ENCODE measurements around the gene GET3.
"Not testable (repeated sequence)": the region's sequence is repeated elsewhere in the genome, so short reads cannot be mapped to it uniquely, and the experiment has no call there.

Gene GET3

GRCh38 chr19:12712077-12712476 is 25.2 kb upstream of the GET3 start:
- peak in 22 of 42 donors; percentile 15 to 58 (median 33) for DNase-seq
- intact Hi-C loops (cut with DNase I): not testable (repeated sequence)

- DNase-seq; intact Hi-C loops (cut with DNase I): not testable (repeated sequence)
Observed at GRCh38 chr19:12713304-12713703, 24.0 kb upstream of the GET3 start.

- no peak for DNase-seq
- intact Hi-C loops (cut with DNase I): no loop called here
Observed at GRCh38 chr19:12715102-12715501, 22.2 kb upstream of the GET3 start.

GRCh38 chr19:12715929-12716328 is 21.4 kb upstream of the GET3 start:
- no peak for DNase-seq
- intact Hi-C loops (cut with DNase I): no loop called here

- DNase-seq: no peak
- intact Hi-C loops (cut with DNase I): no loop called here
Observed at GRCh38 chr19:12720296-12720695, 17.0 kb upstream of the GET3 start.

- peak in 25 of 42 donors; percentile 8 to 57 (median 30) for DNase-seq
Observed at GRCh38 chr19:12720851-12721655, 16.2 kb upstream of the GET3 start.

GRCh38 chr19:12721656-12722565 is 15.4 kb upstream of the GET3 start:
- DNase-seq: peak in 38 of 42 donors; percentile 19 to 74 (median 52)
- intact Hi-C loops (cut with DNase I): no loop called here

More at GRCh38 chr19:12720851-12721655, 16.2 kb upstream of the GET3 start:
- intact Hi-C loops (cut with DNase I): no loop called here

- DNase-seq: peak; percentile 94 to 100 (median 98)
- intact Hi-C loops (cut with DNase I): loop anchor here (1.0 kb wide), 1 partner anchor 12 kb away; the partner anchor contains the start of gene TRIR
Observed at GRCh38 chr19:12722566-12723380, 14.5 kb upstream of the GET3 start.

GRCh38 chr19:12723381-12723640 is 14.0 kb upstream of the GET3 start:
- intact Hi-C loops (cut with DNase I): loop anchor here (1.0 kb wide), 1 partner anchor 11 kb away; the partner anchor contains the start of gene TRIR
- DNase-seq: no peak

GRCh38 chr19:12723641-12724426 is 13.5 kb upstream of the GET3 start, which contains the start of gene TNPO2:
TSS of gene TNPO2 (minus strand) at chr19:12723932. CDS start at chr19:12720977, 2,955 bp downstream.
- peak; percentile 47 to 88 (median 71) for DNase-seq
- intact Hi-C loops (cut with DNase I): loop anchor here (1.0 kb wide), 1 partner anchor 10 kb away; the partner anchor contains the start of gene TRIR

- intact Hi-C loops (cut with DNase I); DNase-seq: not testable (repeated sequence)
Observed at GRCh38 chr19:12725612-12726011, 11.7 kb upstream of the GET3 start.

- intact Hi-C loops (cut with DNase I): no loop called here
- no peak for DNase-seq
Observed at GRCh38 chr19:12726988-12727316, 10.3 kb upstream of the GET3 start.

GRCh38 chr19:12727745-12728433 is 9.4 kb upstream of the GET3 start:
- DNase-seq: no peak
- intact Hi-C loops (cut with DNase I): no loop called here

- no peak for DNase-seq
- intact Hi-C loops (cut with DNase I): no loop called here
Observed at GRCh38 chr19:12730064-12730463, 7.2 kb upstream of the GET3 start.

- intact Hi-C loops (cut with DNase I): no loop called here
- DNase-seq: no peak
Observed at GRCh38 chr19:12731337-12731736, 6.0 kb upstream of the GET3 start.

- peak in 18 of 42 donors; percentile 15 to 63 (median 37) for DNase-seq
- intact Hi-C loops (cut with DNase I): loop anchor here (1.0 kb wide), 1 partner anchor 10 kb away; the partner anchor contains the start of gene TNPO2
Observed at GRCh38 chr19:12733369-12734214, 3.7 kb upstream of the GET3 start.

GRCh38 chr19:12737835-12738351 is 596 bp downstream of the GET3 start:
- intact Hi-C loops (cut with DNase I): no loop called here

More at GRCh38 chr19:12737835-12738351, 596 bp downstream of the GET3 start:
- no peak for DNase-seq
